ENCODE measurements around the gene RAB33B.

RAB33B gene

GRCh38 chr4:139511320-139511719 is 57.4 kb downstream of the RAB33B start:
- DNase-seq, result no peak

- DNase-seq, result no peak
These were observed 60.6 kb downstream of the RAB33B start for GRCh38 chr4:139514382-139515059.

- no peak for DNase-seq
These were observed 61.6 kb downstream of the RAB33B start for GRCh38 chr4:139515531-139515958.

- no peak for DNase-seq
These were observed 68.0 kb downstream of the RAB33B start for GRCh38 chr4:139521754-139522401.

- DNase-seq, result no peak
These were observed 68.5 kb downstream of the RAB33B start for GRCh38 chr4:139522457-139522856.

GRCh38 chr4:139523076-139523475 is 69.2 kb downstream of the RAB33B start:
- no peak for DNase-seq

- no peak for DNase-seq
These were observed 70.2 kb downstream of the RAB33B start for GRCh38 chr4:139524062-139524631.

- DNase-seq, result no peak
These were observed 71.5 kb downstream of the RAB33B start for GRCh38 chr4:139525414-139525813.

Data from NCI-H446 treated with DMSO at 0.1 percent for 48 hours (cell line).